ENCODE data around the gene OR8H2.
"Not testable (repeated sequence)": the region's sequence is repeated elsewhere in the genome, so short reads cannot be mapped to it uniquely, and the experiment has no call there.

OR8H2 gene, protein sequence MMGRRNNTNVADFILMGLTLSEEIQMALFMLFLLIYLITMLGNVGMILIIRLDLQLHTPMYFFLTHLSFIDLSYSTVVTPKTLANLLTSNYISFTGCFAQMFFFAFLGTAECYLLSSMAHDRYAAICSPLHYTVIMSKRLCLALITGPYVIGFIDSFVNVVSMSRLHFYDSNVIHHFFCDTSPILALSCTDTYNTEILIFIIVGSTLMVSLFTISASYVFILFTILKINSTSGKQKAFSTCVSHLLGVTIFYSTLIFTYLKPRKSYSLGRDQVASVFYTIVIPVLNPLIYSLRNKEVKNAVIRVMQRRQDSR

DNA sequence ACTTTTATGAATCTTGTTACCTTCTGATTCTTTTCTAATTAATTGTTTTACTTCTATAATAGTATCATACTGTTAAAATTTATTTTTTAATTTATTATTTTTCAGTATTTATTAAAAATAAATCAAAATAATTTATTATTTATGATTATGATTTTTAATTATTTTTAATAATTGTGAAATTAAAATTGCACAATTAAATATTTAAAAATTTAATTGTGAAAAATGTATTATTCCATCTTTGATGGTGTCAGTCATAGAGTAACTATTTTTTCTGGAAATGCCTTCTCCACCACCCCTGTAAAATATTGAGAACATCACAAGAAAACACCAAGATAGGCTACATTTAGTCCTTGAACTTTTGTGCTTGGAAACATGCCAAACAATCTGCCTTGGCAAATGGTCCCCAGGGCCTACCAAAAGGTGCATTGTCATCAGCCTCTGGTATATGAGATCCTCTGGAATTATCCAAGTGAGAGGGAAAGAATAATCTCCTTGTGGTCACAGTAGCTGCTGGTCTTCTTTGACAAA lies at the start of gene OR8H2:
Gene OR8H2 (plus strand): TSS at position 478 of the 528 bp plus-strand sequence. CDS start 1,356 bp downstream, outside the sequence.
- Mint-ChIP-seq H3K9me3 (peaks cover 9% of the 10 kb centered on the region), H3K36me3 (no peaks in the 10 kb centered on the region), H3K4me1 (no peaks in the 10 kb centered on the region), H3K27ac (no peak within 1 kb of the TSS), H3K27me3 (no peaks in the 10 kb centered on the region), H3K4me3 (no peak within 1 kb of the TSS)
- DNase-seq (ENCODE audit: low spot score in 2 of 2) (no peak), ATAC-seq (ENCODE audit: low read depth) (no peak)

DNA sequence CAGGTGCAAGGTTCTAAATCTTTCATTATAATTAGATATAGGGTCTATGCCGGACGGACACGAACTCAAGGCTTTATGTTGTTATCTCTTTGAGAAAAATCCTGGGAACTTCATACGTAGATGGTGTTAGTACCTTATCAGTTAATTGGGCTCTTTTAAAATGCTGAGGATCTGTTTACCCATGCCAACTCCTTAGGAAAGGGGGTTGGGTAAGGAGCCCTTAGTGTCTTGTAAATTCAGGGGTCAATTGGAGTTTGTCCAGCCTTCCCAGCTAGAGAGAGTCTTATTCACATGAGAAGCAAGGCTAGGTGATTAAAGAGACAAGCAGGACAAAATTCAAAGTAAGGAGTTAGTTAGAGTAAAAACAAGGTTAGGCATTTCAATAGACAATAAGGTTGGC lies 47.1 kb upstream of the OR8H2 start:
- H3K4me3 Mint-ChIP-seq, H3K27ac Mint-ChIP-seq, H3K36me3 Mint-ChIP-seq: not testable (repeated sequence)

DNA sequence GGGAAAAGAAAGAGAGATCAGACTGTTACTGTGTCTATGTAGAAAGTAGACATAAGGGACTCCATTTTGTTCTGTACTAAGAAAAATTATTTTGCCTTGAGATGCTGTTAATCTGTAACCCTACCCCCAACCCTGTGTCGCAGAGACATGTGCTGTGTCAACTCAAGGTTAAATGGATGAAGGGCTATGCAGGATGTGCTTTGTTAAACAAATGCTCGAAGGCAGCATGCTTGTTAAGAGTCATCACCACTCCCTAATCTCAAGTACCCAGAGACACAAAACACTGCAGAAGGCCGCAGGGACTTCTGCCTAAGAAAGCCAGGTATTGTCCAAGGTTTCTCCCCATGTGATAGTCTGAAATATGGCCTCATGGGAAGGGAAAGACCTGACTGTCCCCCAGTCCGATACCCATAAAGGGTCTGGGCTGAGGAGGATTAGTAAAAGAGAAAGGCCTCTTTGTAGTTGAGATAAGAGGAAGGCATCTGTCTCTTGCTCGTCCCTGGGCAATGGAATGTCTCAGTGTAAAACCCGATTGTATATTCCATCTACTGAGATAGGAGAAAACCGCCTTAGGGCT lies 45.7 kb upstream of the OR8H2 start:
- H3K9me3 Mint-ChIP-seq: peaks cover 14% of the 10 kb centered on the region
- not testable (repeated sequence) for DNase-seq (ENCODE audit: low spot score in 2 of 2); ATAC-seq (ENCODE audit: low read depth); H3K36me3 Mint-ChIP-seq; H3K4me1 Mint-ChIP-seq; H3K4me3 Mint-ChIP-seq; H3K27ac Mint-ChIP-seq; H3K27me3 Mint-ChIP-seq

More for the DNA sequence above, 47.1 kb upstream of the OR8H2 start:
- H3K4me1 Mint-ChIP-seq; DNase-seq (ENCODE audit: low spot score in 2 of 2); H3K27me3 Mint-ChIP-seq; ATAC-seq (ENCODE audit: low read depth): not testable (repeated sequence)
- H3K9me3 Mint-ChIP-seq: peaks cover 14% of the 10 kb centered on the region

- not testable (repeated sequence) for H3K4me3 Mint-ChIP-seq; ATAC-seq (ENCODE audit: low read depth); H3K27me3 Mint-ChIP-seq; H3K36me3 Mint-ChIP-seq; H3K27ac Mint-ChIP-seq; H3K4me1 Mint-ChIP-seq; DNase-seq (ENCODE audit: low spot score in 2 of 2)
- H3K9me3 Mint-ChIP-seq: peaks cover 15% of the 10 kb centered on the region
These were observed 45.2 kb upstream of the OR8H2 start for GRCh38 chr11:56058260-56058780.

DNA sequence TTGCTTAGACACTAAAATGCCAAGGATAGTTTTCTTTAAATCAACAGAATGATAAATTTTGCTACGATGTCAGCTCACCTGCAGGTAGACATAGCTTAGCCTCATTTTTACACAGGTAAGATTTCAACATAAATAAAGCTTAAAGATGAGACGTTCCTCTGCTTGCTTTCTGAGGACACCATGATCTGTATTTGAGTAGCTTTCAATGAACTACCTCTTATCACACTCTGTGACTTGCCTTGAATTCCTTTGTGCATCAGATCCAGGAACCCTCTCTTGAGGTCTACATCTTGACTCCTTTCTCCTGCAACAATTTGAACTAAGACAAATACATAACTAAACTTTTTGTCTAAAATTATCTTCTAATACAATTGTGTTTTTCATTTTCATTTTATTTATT lies 36.5 kb upstream of the OR8H2 start:
- no peak for ATAC-seq (ENCODE audit: low read depth)
- Mint-ChIP-seq H3K4me3 (no peak overlapping the region), H3K4me1 (no peaks in the 10 kb centered on the region), H3K9me3 (peaks cover 8% of the 10 kb centered on the region), H3K27ac (no peak overlapping the region), H3K36me3 (no peaks in the 10 kb centered on the region), H3K27me3 (no peaks in the 10 kb centered on the region)
- no peak for DNase-seq (ENCODE audit: low spot score in 2 of 2)

GRCh38 chr11:56089697-56090096 lies 13.8 kb upstream of the OR8H2 start:
- Mint-ChIP-seq H3K4me3 (no peak overlapping the region), H3K36me3 (no peaks in the 10 kb centered on the region), H3K4me1 (no peaks in the 10 kb centered on the region), H3K27ac (no peak overlapping the region), H3K9me3 (peaks cover 6% of the 10 kb centered on the region), H3K27me3 (no peaks in the 10 kb centered on the region)
- DNase-seq (ENCODE audit: low spot score in 2 of 2): no peak
- no peak for ATAC-seq (ENCODE audit: low read depth)

- no peaks in the 10 kb centered on the region for H3K4me1 Mint-ChIP-seq
- H3K4me3 Mint-ChIP-seq: no peak within 1 kb of the TSS
- H3K27me3 Mint-ChIP-seq: no peaks in the 10 kb centered on the region
- DNase-seq (ENCODE audit: low spot score in 2 of 2): no peak
- H3K36me3 Mint-ChIP-seq: no peaks in the 10 kb centered on the region
- no peak within 1 kb of the TSS for H3K27ac Mint-ChIP-seq
- peaks cover 8% of the 10 kb centered on the region for H3K9me3 Mint-ChIP-seq
- no peak for ATAC-seq (ENCODE audit: low read depth)
These were observed 10.5 kb upstream of the OR8H2 start, which contains the start of gene OR8I2 for GRCh38 chr11:56093008-56093407. TSS of gene OR8I2 (plus strand) at chr11:56093308. CDS start at chr11:56093308, 0 bp downstream.

- ATAC-seq (ENCODE audit: low read depth) (no peak), DNase-seq (ENCODE audit: low spot score in 2 of 2) (no peak)
- Mint-ChIP-seq H3K4me3 (no peak within 1 kb of the TSS), H3K9me3 (peaks cover 12% of the 10 kb centered on the region), H3K36me3 (no peaks in the 10 kb centered on the region), H3K27ac (no peak within 1 kb of the TSS), H3K27me3 (no peaks in the 10 kb centered on the region), H3K4me1 (no peaks in the 10 kb centered on the region)
These were observed 18.6 kb downstream of the OR8H2 start, which contains the start of gene OR8H3 for GRCh38 chr11:56122073-56122472. TSS of gene OR8H3 (plus strand) at chr11:56122373. CDS start at chr11:56122373, 0 bp downstream.

DNA sequence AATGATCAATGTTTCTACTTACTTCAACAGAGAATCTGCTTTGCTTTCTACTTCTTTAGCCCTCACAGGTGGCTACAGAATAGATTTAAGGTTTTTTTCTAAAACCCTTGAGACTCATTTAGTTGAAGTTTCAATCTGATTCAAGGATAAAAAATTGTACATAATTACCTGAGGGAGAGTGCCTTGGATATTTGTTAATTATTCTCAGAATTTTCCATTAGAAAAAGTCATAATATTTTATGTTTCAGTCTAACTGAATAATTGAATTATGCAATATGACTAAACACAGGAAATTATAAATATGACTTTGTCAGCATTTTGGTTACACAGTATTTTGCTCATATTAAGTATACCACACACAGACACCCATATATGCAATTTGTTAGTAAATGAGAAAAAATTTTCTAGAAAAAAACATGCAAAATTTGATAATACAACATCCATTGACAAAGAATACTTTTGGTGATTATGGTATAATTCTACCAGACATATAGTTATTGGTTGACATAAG lies 36.7 kb downstream of the OR8H2 start, which contains the start of gene OR8J3:
Gene OR8J3 (minus strand): TSS at position 51 of the 511 bp plus-strand sequence. CDS start 2,483 bp downstream, outside the sequence.
- DNase-seq (ENCODE audit: low spot score in 2 of 2) (no peak), ATAC-seq (ENCODE audit: low read depth) (no peak)
- peaks cover 7% of the 10 kb centered on the region for H3K9me3 Mint-ChIP-seq
- no peaks in the 10 kb centered on the region for H3K4me1 Mint-ChIP-seq
- H3K36me3 Mint-ChIP-seq: no peaks in the 10 kb centered on the region
- no peaks in the 10 kb centered on the region for H3K27me3 Mint-ChIP-seq
- H3K27ac Mint-ChIP-seq: no peak within 1 kb of the TSS
- H3K4me3 Mint-ChIP-seq: no peak within 1 kb of the TSS

DNA sequence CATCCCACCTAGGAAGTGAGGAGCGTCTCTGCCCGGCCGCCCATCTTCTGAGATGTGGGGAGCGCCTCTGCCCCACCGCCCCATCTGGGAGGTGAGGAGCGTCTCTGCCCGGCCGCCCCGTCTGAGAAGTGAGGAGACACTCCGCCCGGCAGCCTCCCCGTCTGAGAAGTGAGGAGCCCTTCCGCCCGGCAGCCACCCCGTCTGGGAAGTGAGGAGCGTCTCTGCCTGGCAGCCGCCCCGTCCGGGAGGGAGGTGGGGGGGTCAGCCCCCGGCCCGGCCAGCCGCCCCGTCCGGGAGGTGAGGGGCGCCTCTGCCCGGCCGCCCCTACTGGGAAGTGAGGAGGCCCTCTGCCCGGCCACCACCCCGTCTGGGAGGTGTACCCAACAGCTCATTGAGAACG lies 40.2 kb downstream of the OR8H2 start:
- not testable (repeated sequence) for H3K9me3 Mint-ChIP-seq; DNase-seq (ENCODE audit: low spot score in 2 of 2); H3K27ac Mint-ChIP-seq; H3K36me3 Mint-ChIP-seq; H3K4me3 Mint-ChIP-seq; H3K4me1 Mint-ChIP-seq; H3K27me3 Mint-ChIP-seq; ATAC-seq (ENCODE audit: low read depth)

DNA sequence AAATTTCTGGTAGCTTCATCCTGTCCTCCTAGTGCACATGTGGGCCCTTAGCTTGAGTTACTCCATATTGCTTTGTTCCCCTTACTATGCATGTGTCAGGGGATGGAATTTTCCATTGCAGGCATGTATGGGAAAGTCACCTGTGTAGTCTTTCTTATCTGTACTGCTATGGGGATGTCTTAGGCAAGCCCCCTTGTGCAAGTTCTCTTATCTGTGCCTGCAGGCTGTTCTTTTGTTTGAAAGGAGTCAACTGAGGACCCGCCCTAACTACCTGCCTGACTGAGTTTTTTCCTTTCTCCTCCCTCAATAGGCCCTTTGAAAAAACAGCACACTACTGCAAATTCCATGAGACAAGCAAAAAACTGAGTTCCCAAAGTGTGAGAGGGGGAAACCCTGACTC lies 47.9 kb downstream of the OR8H2 start:
- no peak overlapping the region for H3K4me3 Mint-ChIP-seq
- peaks cover 6% of the 10 kb centered on the region for H3K9me3 Mint-ChIP-seq
- DNase-seq (ENCODE audit: low spot score in 2 of 2): no peak
- H3K27ac Mint-ChIP-seq: no peak overlapping the region
- H3K4me1 Mint-ChIP-seq: no peaks in the 10 kb centered on the region
- H3K27me3 Mint-ChIP-seq: no peaks in the 10 kb centered on the region
- H3K36me3 Mint-ChIP-seq: no peaks in the 10 kb centered on the region
- ATAC-seq (ENCODE audit: low read depth): no peak

DNA sequence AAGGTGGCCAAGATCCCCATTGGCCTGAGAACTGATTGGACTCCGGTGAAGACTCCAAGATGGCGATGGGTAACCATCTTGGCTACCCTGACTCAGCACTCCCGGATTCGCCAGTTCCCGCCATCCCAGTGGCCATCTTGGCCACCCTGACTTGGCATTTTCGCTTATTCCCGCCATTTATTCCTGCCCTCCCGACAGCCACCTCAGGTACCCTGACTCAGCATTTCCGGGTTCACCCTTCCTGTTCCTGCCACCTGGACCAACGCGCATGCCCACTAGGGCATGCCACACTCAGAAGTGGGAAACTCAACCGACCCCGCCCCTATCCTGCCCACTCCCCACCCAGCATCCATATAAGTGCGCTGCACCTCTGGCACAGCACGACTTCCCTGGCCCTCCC lies 48.8 kb downstream of the OR8H2 start:
- no peak overlapping the region for H3K4me3 Mint-ChIP-seq
- H3K36me3 Mint-ChIP-seq: no peaks in the 10 kb centered on the region
- H3K4me1 Mint-ChIP-seq: no peaks in the 10 kb centered on the region
- H3K27ac Mint-ChIP-seq: no peak overlapping the region
- no peaks in the 10 kb centered on the region for H3K27me3 Mint-ChIP-seq
- ATAC-seq (ENCODE audit: low read depth) (no peak), DNase-seq (ENCODE audit: low spot score in 2 of 2) (no peak)
- peaks cover 11% of the 10 kb centered on the region for H3K9me3 Mint-ChIP-seq
